DOHH2 (cell line): ENCODE measurements around the gene CRLF1.
A peak's percentile ranks its signal among the peaks of the same experiment; 100 is the strongest.

ENCODE experiments used
- H3F3A ChIP-seq: fragments of 200-600 bp; sonication (generic), shearing (Covaris generic); 2 replicates; pipeline ENCODE4 v1.6.0; 2016; ENCODE audit warnings: antibody characterized with exemption, mild to moderate bottlenecking; ENCODE audit not compliant: control insufficient read depth, insufficient read depth
- H3K27ac ChIP-seq: fragments of 200-600 bp; sonication (generic); 2 replicates; pipeline ENCODE4 v1.5.1; 2014; ENCODE audit warnings: low read depth, mild to moderate bottlenecking, low read length, moderate library complexity
- H3K27me3 ChIP-seq: fragments of 200-600 bp; sonication (generic); 2 replicates; pipeline ENCODE4 v1.6.1; 2014; ENCODE audit warnings: mild to moderate bottlenecking, low read length, mixed read lengths; ENCODE audit not compliant: control insufficient read depth
- H3K36me3 ChIP-seq: fragments of 200-600 bp; sonication (generic); 2 replicates; pipeline ENCODE4 v1.6.1; 2014; ENCODE audit warnings: mild to moderate bottlenecking, low read length, moderate library complexity, mixed read lengths; ENCODE audit not compliant: control insufficient read depth
- H3K4me1 ChIP-seq: fragments of 200-600 bp; sonication (generic); 2 replicates; pipeline ENCODE4 v1.6.1; 2014; ENCODE audit warnings: mild to moderate bottlenecking, low read length, mixed read lengths; ENCODE audit not compliant: control insufficient read depth
- H3K4me2 ChIP-seq: fragments of 200-600 bp; sonication (generic); 2 replicates; pipeline ENCODE4 v1.6.0; 2014; ENCODE audit warnings: mild to moderate bottlenecking, low read length, moderate library complexity
- H3K4me3 ChIP-seq: fragments of 200-600 bp; sonication (generic); 2 replicates; pipeline ENCODE4 v1.5.1; 2014; ENCODE audit warnings: mild to moderate bottlenecking, low read length, mixed read lengths
- H3K79me2 ChIP-seq: fragments of 200-600 bp; sonication (generic); 2 replicates; pipeline ENCODE4 v1.6.1; 2014; ENCODE audit warnings: mild to moderate bottlenecking, low read length, mixed read lengths; ENCODE audit not compliant: control insufficient read depth
- H3K9me2 ChIP-seq: fragments of 200-600 bp; sonication (generic); replicated peaks from 2 replicates; pipeline ENCODE4 v1.6.1; 2014; ENCODE audit warnings: mild to moderate bottlenecking, low read length, mixed read lengths; ENCODE audit not compliant: control insufficient read depth
- H3K9me3 ChIP-seq: fragments of 200-600 bp; sonication (generic); 2 replicates; pipeline ENCODE4 v1.6.1; 2014; ENCODE audit warnings: antibody characterized with exemption, low read length, mixed read lengths; ENCODE audit not compliant: control insufficient read depth, insufficient read depth
- H4K20me1 ChIP-seq: fragments of 200-600 bp; sonication (generic); 2 replicates; pipeline ENCODE4 v1.6.0; 2014; ENCODE audit warnings: low read depth, mild to moderate bottlenecking, antibody characterized with exemption, low read length, moderate library complexity; ENCODE audit not compliant: control insufficient read depth, insufficient read depth
- EZH2phosphoT487 ChIP-seq: fragments of 200-600 bp; sonication (generic); IDR thresholded peaks from 2 replicates; pipeline ENCODE4 v1.6.1; 2017; ENCODE audit warnings: borderline replicate concordance, mild to moderate bottlenecking, antibody characterized with exemption, low read length, moderate library complexity, mixed read lengths
- TF ChIP-seq, protein P1 (sequence below): fragments of 200-600 bp; sonication (generic); IDR thresholded peaks from one replicate; pipeline ENCODE4 v1.5.1; 2014; ENCODE audit warnings: antibody characterized with exemption, mild to moderate bottlenecking, low read depth, low read length; ENCODE audit not compliant: poor library complexity, severe bottlenecking

The CRLF1 gene

DNA sequence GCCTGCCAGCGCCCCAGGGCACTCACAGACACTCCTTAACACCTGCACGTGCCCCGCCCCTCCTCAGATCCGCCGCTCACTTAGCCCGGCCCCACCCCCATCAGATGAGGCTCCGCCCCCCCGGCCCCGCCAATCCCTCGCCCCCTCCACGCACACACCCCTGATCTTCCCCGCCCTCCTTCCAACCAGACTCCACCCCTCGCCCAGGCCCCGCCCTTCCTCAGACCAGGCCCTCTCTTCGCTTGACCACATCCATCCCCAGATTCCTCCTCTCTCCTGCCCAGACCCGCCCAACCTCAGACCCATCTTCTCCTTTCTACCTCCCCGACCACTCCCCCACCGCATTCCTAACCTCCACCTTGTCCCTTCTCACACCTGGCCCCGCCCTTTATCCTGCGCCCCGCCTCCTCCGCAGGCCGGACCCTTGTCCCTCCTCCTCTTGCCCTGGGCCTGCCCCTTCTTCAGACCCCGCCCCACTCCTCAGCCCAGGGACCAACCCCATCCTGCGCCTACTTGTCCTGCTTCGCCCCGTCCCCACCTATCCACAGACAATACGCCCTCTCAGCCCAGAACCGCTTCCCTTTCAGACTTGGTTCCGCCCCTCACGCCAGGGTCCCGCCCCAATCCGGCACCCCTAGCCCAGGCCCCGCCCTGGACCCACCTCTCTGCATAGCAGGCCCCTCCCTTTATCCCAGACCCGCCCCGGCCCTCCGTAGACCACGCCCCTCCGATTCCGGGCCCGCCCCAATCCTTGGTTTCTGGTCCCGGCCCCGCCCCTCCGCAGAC lies 29.8 kb upstream of the CRLF1 start:
- Histone ChIP-seq H3K79me2 (peaks cover 33% of the 10 kb centered on the region), H3K4me3 (peak overlapping the region; percentile 90), H3K4me1 (peaks cover 20% of the 10 kb centered on the region), H3F3A (no peaks in the 10 kb centered on the region), H3K9me2 (no peaks in the 10 kb centered on the region), H3K27ac (peak overlapping the region; percentile 67), H3K4me2 (peak overlapping the region; percentile 89), H4K20me1 (no peaks in the 10 kb centered on the region), H3K36me3 (no peaks in the 10 kb centered on the region; the same call in 1 of the 2 replicates), H3K9me3 (no peaks in the 10 kb centered on the region), H3K27me3 (no peaks in the 10 kb centered on the region)
- TF ChIP-seq, protein P1, sequence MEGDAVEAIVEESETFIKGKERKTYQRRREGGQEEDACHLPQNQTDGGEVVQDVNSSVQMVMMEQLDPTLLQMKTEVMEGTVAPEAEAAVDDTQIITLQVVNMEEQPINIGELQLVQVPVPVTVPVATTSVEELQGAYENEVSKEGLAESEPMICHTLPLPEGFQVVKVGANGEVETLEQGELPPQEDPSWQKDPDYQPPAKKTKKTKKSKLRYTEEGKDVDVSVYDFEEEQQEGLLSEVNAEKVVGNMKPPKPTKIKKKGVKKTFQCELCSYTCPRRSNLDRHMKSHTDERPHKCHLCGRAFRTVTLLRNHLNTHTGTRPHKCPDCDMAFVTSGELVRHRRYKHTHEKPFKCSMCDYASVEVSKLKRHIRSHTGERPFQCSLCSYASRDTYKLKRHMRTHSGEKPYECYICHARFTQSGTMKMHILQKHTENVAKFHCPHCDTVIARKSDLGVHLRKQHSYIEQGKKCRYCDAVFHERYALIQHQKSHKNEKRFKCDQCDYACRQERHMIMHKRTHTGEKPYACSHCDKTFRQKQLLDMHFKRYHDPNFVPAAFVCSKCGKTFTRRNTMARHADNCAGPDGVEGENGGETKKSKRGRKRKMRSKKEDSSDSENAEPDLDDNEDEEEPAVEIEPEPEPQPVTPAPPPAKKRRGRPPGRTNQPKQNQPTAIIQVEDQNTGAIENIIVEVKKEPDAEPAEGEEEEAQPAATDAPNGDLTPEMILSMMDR, result no peak

DNA sequence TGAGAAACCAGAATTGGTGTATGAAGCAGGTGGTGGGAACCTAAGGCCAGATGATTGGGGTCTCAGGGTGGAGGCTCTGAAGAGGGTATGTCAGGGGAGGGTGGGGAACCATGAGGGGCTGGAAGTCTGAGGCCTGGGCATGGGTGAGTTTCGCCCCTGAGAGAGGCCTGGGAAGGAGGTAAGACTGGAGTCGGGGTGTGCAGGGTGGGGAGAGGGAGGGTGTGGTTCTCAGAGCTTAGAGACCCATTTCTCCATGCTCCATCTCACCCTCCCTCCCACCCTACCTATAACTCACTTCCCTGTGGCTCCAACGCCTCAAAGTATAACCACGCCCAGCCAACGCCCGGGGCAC lies 29.2 kb upstream of the CRLF1 start:
- peaks cover 20% of the 10 kb centered on the region for H3K4me1 ChIP-seq
- no peaks in the 10 kb centered on the region for H3K9me2 ChIP-seq
- no peaks in the 10 kb centered on the region; the same call in 1 of the 2 replicates for H3K36me3 ChIP-seq
- no peaks in the 10 kb centered on the region for H3F3A ChIP-seq
- no peaks in the 10 kb centered on the region for H3K9me3 ChIP-seq
- no peaks in the 10 kb centered on the region for H3K27me3 ChIP-seq
- H4K20me1 ChIP-seq, result no peaks in the 10 kb centered on the region
- H3K4me2 ChIP-seq, result peak overlapping the region; percentile 68
- no peak for TF ChIP-seq EZH2phosphoT487
- TF ChIP-seq, protein P1, result no peak
- H3K79me2 ChIP-seq, result peaks cover 32% of the 10 kb centered on the region
- H3K4me3 ChIP-seq, result peak overlapping the region; percentile 60
- no peak overlapping the region for H3K27ac ChIP-seq

DNA sequence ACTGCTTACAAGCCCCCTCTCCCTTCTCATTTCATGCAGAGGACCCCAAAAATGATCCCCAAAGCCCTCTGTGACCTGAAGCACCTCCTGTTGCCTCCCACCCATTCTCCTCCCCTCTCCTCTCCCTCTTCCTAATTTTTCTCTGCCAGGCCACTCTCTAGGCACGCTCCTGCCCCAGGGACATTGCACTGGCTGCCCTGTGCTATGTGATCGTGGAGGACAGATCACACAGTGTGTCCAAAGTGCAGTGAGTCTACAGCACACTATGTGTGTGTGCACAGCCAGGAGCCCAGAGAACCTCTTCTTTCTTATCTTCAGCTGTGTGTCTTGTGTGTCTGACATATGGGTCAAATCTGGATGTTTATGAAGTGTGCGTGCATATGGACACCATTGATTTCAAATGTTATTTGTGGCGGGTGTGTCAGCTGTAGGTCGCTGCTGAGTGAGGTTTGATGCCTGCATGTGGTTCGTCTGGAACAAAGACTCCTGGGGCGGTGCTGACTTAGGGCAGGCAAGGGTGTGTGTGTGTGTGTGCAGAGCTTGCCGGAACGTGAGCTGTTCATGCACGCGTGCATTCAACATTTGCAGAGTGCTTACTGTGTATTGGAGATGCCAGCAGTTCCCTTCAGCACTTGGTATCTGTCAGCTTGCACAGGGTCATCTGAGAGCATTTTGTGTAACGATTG lies 28.2 kb upstream of the CRLF1 start:
- H3K9me3 ChIP-seq, result no peaks in the 10 kb centered on the region
- H3K36me3 ChIP-seq, result no peaks in the 10 kb centered on the region; the same call in 1 of the 2 replicates
- H3F3A ChIP-seq, result no peaks in the 10 kb centered on the region
- no peaks in the 10 kb centered on the region for H3K27me3 ChIP-seq
- H4K20me1 ChIP-seq, result no peaks in the 10 kb centered on the region
- TF ChIP-seq, protein P1, result no peak
- TF ChIP-seq EZH2phosphoT487, result no peak
- H3K9me2 ChIP-seq, result no peaks in the 10 kb centered on the region
- H3K4me3 ChIP-seq, result no peak overlapping the region
- peaks cover 20% of the 10 kb centered on the region for H3K4me1 ChIP-seq
- H3K4me2 ChIP-seq, result no peak overlapping the region
- H3K79me2 ChIP-seq, result peaks cover 23% of the 10 kb centered on the region
- no peak overlapping the region for H3K27ac ChIP-seq
